Measurements from ENCODE around the gene METAP1.

METAP1 gene

DNA sequence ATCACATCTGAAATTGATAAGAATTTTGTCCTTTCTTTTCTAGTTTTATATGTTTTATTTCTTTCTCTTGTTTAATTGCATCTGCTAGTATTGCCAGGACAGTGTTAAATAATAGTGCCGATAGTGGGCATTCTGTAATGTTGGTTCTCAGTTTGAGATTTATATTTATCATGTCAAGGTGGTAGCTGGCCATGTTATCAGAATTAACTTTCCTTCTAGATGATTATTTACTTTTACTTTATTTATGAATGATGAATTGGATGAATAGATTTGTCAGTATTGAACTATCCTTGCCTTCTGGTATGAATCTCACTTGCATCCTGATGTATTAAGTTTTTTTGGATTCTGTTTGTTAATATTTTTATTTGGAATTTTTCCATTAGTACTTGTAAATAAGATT lies 42.7 kb downstream of the METAP1 start:
- H3K27ac ChIP-seq, result no peak overlapping the region
- TF ChIP-seq, protein P1, sequence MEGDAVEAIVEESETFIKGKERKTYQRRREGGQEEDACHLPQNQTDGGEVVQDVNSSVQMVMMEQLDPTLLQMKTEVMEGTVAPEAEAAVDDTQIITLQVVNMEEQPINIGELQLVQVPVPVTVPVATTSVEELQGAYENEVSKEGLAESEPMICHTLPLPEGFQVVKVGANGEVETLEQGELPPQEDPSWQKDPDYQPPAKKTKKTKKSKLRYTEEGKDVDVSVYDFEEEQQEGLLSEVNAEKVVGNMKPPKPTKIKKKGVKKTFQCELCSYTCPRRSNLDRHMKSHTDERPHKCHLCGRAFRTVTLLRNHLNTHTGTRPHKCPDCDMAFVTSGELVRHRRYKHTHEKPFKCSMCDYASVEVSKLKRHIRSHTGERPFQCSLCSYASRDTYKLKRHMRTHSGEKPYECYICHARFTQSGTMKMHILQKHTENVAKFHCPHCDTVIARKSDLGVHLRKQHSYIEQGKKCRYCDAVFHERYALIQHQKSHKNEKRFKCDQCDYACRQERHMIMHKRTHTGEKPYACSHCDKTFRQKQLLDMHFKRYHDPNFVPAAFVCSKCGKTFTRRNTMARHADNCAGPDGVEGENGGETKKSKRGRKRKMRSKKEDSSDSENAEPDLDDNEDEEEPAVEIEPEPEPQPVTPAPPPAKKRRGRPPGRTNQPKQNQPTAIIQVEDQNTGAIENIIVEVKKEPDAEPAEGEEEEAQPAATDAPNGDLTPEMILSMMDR (conservative IDR thresholded peaks at IDR 0.05), result no peak

DNA sequence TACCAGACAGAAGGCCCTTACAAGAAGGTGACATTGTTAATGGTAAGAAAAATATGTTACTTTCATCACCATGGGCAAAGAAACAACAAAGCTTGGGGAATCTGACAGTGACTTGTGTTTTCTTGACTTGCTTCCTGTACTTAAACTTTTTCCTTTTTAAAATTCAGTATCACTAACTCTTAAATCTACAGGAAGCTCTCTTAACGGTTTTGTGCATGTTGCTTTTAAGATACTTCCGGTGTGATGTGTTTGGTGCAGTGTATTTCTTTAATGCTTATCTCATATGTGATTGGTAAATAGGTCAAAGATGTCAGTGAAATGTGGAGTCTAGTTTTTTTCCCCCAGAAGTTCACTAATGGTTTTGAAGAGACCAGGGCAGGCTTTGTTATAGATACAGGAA lies 47.8 kb downstream of the METAP1 start:
- TF ChIP-seq, protein P1 (conservative IDR thresholded peaks at IDR 0.05), result no peak
- H3K27ac ChIP-seq, result no peak overlapping the region

DNA sequence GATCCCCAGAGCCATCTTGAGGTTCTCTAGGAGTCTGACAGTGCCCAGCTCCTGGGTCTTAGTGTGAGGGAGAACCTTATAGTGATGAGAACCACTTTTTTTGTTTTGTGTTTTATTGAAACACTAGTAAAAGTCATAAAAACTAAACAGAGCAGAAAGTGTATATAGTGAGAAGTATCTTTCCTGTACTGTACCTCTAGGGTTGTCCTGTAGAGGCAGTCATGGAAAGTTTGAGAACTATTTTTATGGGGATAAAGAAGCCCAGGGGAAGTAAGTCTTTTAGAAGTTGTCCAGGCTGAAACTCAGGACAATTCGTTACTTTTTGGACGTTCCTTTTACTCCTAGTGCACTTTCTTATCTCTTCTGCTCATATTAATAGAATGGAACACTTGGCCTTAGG lies 52.2 kb downstream of the METAP1 start:
- TF ChIP-seq, protein P1 (conservative IDR thresholded peaks at IDR 0.05), result no peak
- H3K27ac ChIP-seq, result no peak overlapping the region

DNA sequence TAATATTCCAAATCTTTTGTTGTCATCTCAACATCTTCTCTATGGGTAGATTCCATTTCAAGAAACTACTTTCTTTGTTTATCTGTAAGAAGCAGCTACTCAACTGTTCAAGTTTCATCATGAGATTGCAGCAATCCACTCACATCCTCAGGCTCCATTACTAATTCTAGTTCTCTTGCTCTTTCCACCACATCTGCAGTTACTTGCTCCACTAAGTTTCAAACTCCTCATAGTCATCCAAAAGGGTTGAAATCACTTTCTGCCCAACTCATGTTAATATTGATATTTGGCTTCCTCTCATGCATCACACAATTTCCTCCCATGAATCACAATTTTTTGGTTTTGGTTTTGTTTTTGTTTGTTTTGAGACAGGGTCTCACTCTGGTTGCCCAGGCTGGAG lies 57.4 kb downstream of the METAP1 start:
- TF ChIP-seq, protein P1 (conservative IDR thresholded peaks at IDR 0.05), result no peak
- no peak overlapping the region for H3K27ac ChIP-seq

DNA sequence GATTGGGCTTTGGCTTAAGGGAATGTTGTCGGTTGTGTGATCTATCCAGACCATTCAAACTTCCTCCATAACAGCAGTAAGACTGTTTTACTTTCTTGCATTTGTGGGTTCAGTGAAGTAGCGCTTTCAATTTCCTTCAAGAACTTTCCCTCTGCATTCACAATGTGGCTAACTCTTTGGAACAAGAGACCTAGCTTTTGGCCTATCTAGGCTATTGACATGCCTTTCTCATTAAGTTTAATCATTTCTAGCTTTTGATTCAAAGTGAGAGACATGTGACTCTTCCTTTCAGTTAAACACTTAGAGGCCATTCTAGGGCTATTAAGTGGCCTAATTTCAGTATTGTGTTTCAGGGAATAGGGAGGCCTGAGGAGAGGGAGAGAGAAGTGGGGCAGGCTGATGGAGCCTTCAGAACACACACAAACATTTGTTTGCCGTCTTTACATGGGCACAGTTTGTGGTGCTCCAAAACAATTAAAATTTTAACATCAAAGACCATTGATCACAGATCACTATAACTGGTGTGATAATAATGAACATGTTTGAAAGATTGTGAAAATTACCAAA lies 59.0 kb downstream of the METAP1 start:
- H3K27ac ChIP-seq, result no peak overlapping the region
- TF ChIP-seq, protein P1 (conservative IDR thresholded peaks at IDR 0.05), result no peak

DNA sequence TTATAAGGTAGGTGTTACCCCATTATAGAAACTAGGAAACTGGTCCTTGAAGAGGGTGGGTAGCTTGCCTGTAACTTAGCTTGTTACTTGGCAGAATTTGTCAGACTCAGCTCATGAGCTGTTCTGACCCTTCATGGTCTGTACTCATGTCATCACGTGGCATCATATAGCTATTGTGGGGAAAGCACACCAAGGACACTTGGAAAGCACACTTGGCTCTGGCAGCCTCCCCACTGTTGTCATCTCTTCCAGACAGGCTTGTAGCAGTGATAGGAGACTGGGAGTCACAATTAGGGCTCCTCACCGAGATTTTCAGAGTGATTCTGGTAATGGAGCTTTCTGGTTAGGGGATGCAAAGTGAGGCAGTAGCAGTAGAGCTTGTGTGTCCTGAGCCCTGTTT lies 62.7 kb downstream of the METAP1 start:
- TF ChIP-seq, protein P1 (conservative IDR thresholded peaks at IDR 0.05), result no peak

DNA sequence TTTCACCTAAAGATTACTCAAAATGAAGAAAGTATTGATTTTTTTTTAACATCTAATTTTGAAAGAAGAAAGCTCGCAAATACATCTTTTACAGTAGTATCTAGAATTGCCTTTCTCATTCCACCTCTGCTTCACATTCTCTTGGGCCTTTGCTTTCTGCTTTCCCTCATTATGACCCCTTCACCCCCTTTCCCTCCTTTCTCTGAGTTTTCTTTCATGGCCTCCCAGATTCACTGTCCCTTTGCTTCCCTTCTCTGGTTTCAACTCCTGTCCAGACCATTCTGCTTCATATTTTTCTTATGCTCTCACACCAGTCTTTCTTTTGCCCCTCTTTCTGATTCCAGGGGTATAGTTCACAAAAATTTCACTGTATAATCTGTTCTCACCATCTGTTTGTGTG lies 64.0 kb downstream of the METAP1 start:
- no peak overlapping the region for H3K27ac ChIP-seq
- TF ChIP-seq, protein P1 (conservative IDR thresholded peaks at IDR 0.05), result no peak

More for the DNA sequence above, 62.7 kb downstream of the METAP1 start:
- no peak overlapping the region for H3K27ac ChIP-seq
